OCI-LY3 (cell line): ENCODE data around the gene DOCK7.

Experiments used
- H2AFZ ChIP-seq: fragments of 200-600, 300-600 bp; shearing (Covaris generic); 2 replicates; pipeline ENCODE4 v1.6.0; 2014; ENCODE audit warnings: antibody characterized with exemption, low read depth, low read length
- H3K27ac ChIP-seq: fragments of 200-600, 300-600 bp; sonication (generic); 2 replicates; pipeline ENCODE4 v1.5.1; 2014; ENCODE audit warnings: mild to moderate bottlenecking, low read length, moderate library complexity, mixed read lengths
- H3K27me3 ChIP-seq: fragments of 200-600, 300-600 bp; sonication (generic); 2 replicates; pipeline ENCODE4 v1.6.1; 2014; ENCODE audit warnings: low read depth, low read length, mixed read lengths
- H3K36me3 ChIP-seq: fragments of 200-600, 300-600 bp; sonication (generic); replicated peaks from 2 replicates; pipeline ENCODE3; 2014; ENCODE audit warnings: low read depth, low read length, mixed read lengths
- H3K4me1 ChIP-seq: fragments of 300-600, 200-600 bp; sonication (generic); 2 replicates; pipeline ENCODE4 v1.6.1; 2014; ENCODE audit warnings: low read length, mixed read lengths
- H3K4me2 ChIP-seq: fragments of 200-600, 300-600 bp; sonication (generic); 2 replicates; pipeline ENCODE4 v1.6.1; 2014; ENCODE audit warnings: low read length, mixed read lengths
- H3K4me3 ChIP-seq: fragments of 300-600, 200-600 bp; sonication (generic); 2 replicates; pipeline ENCODE4 v1.5.1; 2014; ENCODE audit warnings: antibody characterized with exemption, mild to moderate bottlenecking, low read length, moderate library complexity
- H3K79me2 ChIP-seq: fragments of 300-600, 200-600 bp; shearing (Covaris generic); 2 replicates; pipeline ENCODE4 v1.6.1; 2014; ENCODE audit warnings: mild to moderate bottlenecking, low read length, mixed read lengths
- H3K9ac ChIP-seq: fragments of 300-600, 200-600 bp; shearing (Covaris generic); 2 replicates; pipeline ENCODE4 v1.6.0; 2014; ENCODE audit warnings: mild to moderate bottlenecking, low read length, moderate library complexity
- H3K9me3 ChIP-seq: fragments of 200-600, 300-600 bp; shearing (Covaris generic); 2 replicates; pipeline ENCODE4 v1.6.1; 2014; ENCODE audit warnings: low read length, mixed read lengths; ENCODE audit not compliant: insufficient read depth
- H4K20me1 ChIP-seq: fragments of 200-600, 300-600 bp; sonication (generic); 2 replicates; pipeline ENCODE4 v1.6.1; 2016; ENCODE audit warnings: low read length, mixed read lengths; ENCODE audit not compliant: insufficient read depth
- CTCF ChIP-seq: fragments of 200-600, 300-600 bp; sonication (generic); IDR thresholded peaks from 2 replicates; pipeline ENCODE4 v1.5.1; 2014; ENCODE audit warnings: antibody characterized with exemption, low read length, low read depth
- EZH2phosphoT487 ChIP-seq: fragments of 200-600 bp; shearing (Covaris generic); IDR thresholded peaks from 2 replicates; pipeline ENCODE4 v1.6.1; 2018; ENCODE audit warnings: antibody characterized with exemption, mixed run types, low read depth

DOCK7 gene

GRCh38 chr1:62438163-62438562, 250.0 kb downstream of the DOCK7 start:
- Histone ChIP-seq H3K9me3 (no peaks in the 10 kb centered on the region), H4K20me1 (peaks cover 48% of the 10 kb centered on the region), H3K27me3 (no peaks in the 10 kb centered on the region), H2AFZ (no peak overlapping the region), H3K27ac (peak overlapping the region; percentile 95), H3K36me3 (peaks cover 19% of the 10 kb centered on the region), H3K4me2 (peak overlapping the region; percentile 64), H3K4me3 (peak overlapping the region; percentile 98), H3K9ac (peak overlapping the region; percentile 97), H3K79me2 (peaks cover 72% of the 10 kb centered on the region), H3K4me1 (peaks cover 20% of the 10 kb centered on the region)
- TF ChIP-seq CTCF (no peak), EZH2phosphoT487 (no peak)

- H3K4me1 ChIP-seq: peaks cover 20% of the 10 kb centered on the region
- H3K27ac ChIP-seq: peak overlapping the region; percentile 95
- H3K4me3 ChIP-seq: peak overlapping the region; percentile 98
- peak overlapping the region; percentile 97 for H3K9ac ChIP-seq
- H3K27me3 ChIP-seq: no peaks in the 10 kb centered on the region
- H2AFZ ChIP-seq: 0 out of 2 replicates have a peak overlapping the region, but pooled peaks have one; percentile 42
- H3K79me2 ChIP-seq: peaks cover 65% of the 10 kb centered on the region
- H4K20me1 ChIP-seq: peaks cover 41% of the 10 kb centered on the region
- peak overlapping the region; percentile 64 for H3K4me2 ChIP-seq
- TF ChIP-seq EZH2phosphoT487 (no peak), CTCF (no peak)
- peaks cover 18% of the 10 kb centered on the region for H3K36me3 ChIP-seq
- no peaks in the 10 kb centered on the region for H3K9me3 ChIP-seq
Measured at GRCh38 chr1:62437273-62437940, 250.8 kb downstream of the DOCK7 start.

GRCh38 chr1:62436466-62437272, 251.5 kb downstream of the DOCK7 start, which contains the start of gene USP1:
Gene USP1, plus strand, starts transcription at chr1:62437049. Its CDS starts 2,819 bp downstream, at chr1:62439868.
- Histone ChIP-seq H4K20me1 (peaks cover 35% of the 10 kb centered on the region), H3K36me3 (peaks cover 10% of the 10 kb centered on the region), H3K79me2 (peaks cover 58% of the 10 kb centered on the region), H3K27ac (peak within 1 kb of the TSS; percentile 95), H3K4me3 (peak within 1 kb of the TSS; percentile 98), H3K4me1 (peaks cover 18% of the 10 kb centered on the region), H3K9me3 (no peaks in the 10 kb centered on the region), H2AFZ (peak within 1 kb of the TSS; percentile 54; the same call in 1 of the 2 replicates), H3K9ac (peak within 1 kb of the TSS; percentile 97), H3K27me3 (no peaks in the 10 kb centered on the region), H3K4me2 (peak within 1 kb of the TSS; percentile 69)
- TF ChIP-seq EZH2phosphoT487 (no peak), CTCF (no peak)

- H3K27me3 ChIP-seq: no peaks in the 10 kb centered on the region
- peaks cover 51% of the 10 kb centered on the region for H3K79me2 ChIP-seq
- peak overlapping the region; percentile 69 for H3K4me2 ChIP-seq
- H3K36me3 ChIP-seq: peaks cover 5% of the 10 kb centered on the region
- H3K4me3 ChIP-seq: peak overlapping the region; percentile 98
- peaks cover 12% of the 10 kb centered on the region for H3K4me1 ChIP-seq
- H3K27ac ChIP-seq: peak overlapping the region; percentile 95
- peak overlapping the region; percentile 97 for H3K9ac ChIP-seq
- H4K20me1 ChIP-seq: peaks cover 29% of the 10 kb centered on the region
- H2AFZ ChIP-seq: 0 out of 2 replicates have a peak overlapping the region, but pooled peaks have one; percentile 54
- TF ChIP-seq EZH2phosphoT487 (no peak), CTCF (no peak)
- no peaks in the 10 kb centered on the region for H3K9me3 ChIP-seq
Measured at GRCh38 chr1:62436039-62436465, 252.1 kb downstream of the DOCK7 start.
